HepG2 (cell line): ENCODE data around the gene DUSP21. TPM values are rescaled to one million over a fixed set of nuclear protein-coding genes. Genes with fewer than 3 reads are reported as not detected.

Source experiments
- ATAC-seq: fragments of 200-7000 bp; cut with Tn5 transposase; 3 replicates; pipeline ENCODE4 v1.9.1; 2020; ENCODE audit warnings: mild to moderate bottlenecking, moderate library complexity
- BruUV-seq: library from RNA; stranded (reverse); fragments of 400-500 nt; replicated peaks from 2 replicates; lab custom pipeline; 2021; lab: Mats Ljungman, UMichigan
- CTCF ChIA-PET: fragments of 300-600 bp; formaldehyde crosslinking; extraction: SDS; loops from one replicate; lab custom pipeline; 2021; ENCODE audit warnings: low total read pairs, inconsistent platforms, low intra/inter-chr PET ratio; lab: Yijun Ruan, JAX
- POLR2A ChIA-PET: fragments of 350-600 bp; sonication (Branson Sonifier 250); formaldehyde crosslinking; loops from one replicate; lab custom pipeline; 2020; ENCODE audit warnings: antibody characterized with exemption, inconsistent platforms; lab: Yijun Ruan, JAX
- DNase-seq: peaks from one replicate; pipeline ENCODE4 v3.0.0-alpha.2; 2015; ENCODE audit warnings: low spot score
- FAIRE-seq: peaks from 3 replicates; lab custom pipeline; 2011; peaks lifted over from hg19 to GRCh38; lab: Jason Lieb, UNC
- H2AFZ ChIP-seq: one replicate; pipeline ENCODE4 v1.6.1; 2011; ENCODE audit warnings: low read length, inconsistent platforms
- H3K27ac ChIP-seq: fragments of 300-600 bp; 3 replicates; pipeline ENCODE4 v1.8.0; 2011; ENCODE audit warnings: mixed run types, mild to moderate bottlenecking, mixed read lengths, low read length, inconsistent platforms; ENCODE audit not compliant: insufficient read depth; ENCODE audit errors: extremely low read length
- H3K27me3 ChIP-seq, 2 experiments: fragments of 200-600 bp in 1 of 2; 2 replicates in 1 of 2; 3 replicates in 1 of 2; pipeline versions ENCODE4 v1.6.0 to v1.8.0; 2011; ENCODE audit warnings: low read length in 2 of 2, mild to moderate bottlenecking in 2 of 2, moderate library complexity in 2 of 2, inconsistent platforms in 1 of 2; ENCODE audit not compliant: insufficient read depth in 2 of 2, control insufficient read depth in 1 of 2
- H3K36me3 ChIP-seq, 2 experiments: fragments of 200-600 bp in 1 of 2; replicated peaks in 1 of 2; 2 replicates in 1 of 2; 3 replicates in 1 of 2; pipeline versions ENCODE4 v1.5.1 to v1.8.0; 2011; ENCODE audit warnings: low read length in 2 of 2, inconsistent platforms in 1 of 2; ENCODE audit not compliant: insufficient read depth in 2 of 2, control insufficient read depth in 1 of 2
- H3K4me1 ChIP-seq: 2 replicates; pipeline ENCODE4 v1.5.1; 2012; ENCODE audit warnings: low read length, inconsistent platforms; ENCODE audit not compliant: insufficient read depth
- H3K4me2 ChIP-seq: 2 replicates; pipeline ENCODE4 v1.6.0; 2011; ENCODE audit warnings: low read depth, low read length, inconsistent platforms
- H3K4me3 ChIP-seq, 3 experiments: fragments of 200-600 bp in 1 of 3; sonication (generic), shearing (Covaris generic) in 1 of 3; replicated peaks in 1 of 3; 2 replicates each; pipeline ENCODE4 v1.5.1; 2011 to 2016; ENCODE audit warnings: low read length in 3 of 3, inconsistent platforms in 2 of 3, low read depth in 2 of 3, mild to moderate bottlenecking in 2 of 3, control low read depth in 1 of 3, mixed read lengths in 1 of 3; ENCODE audit not compliant: insufficient read depth in 1 of 3
- H3K79me2 ChIP-seq: one replicate; pipeline ENCODE4 v1.6.1; 2011; ENCODE audit warnings: low read length, inconsistent platforms; ENCODE audit not compliant: insufficient read depth
- H3K9ac ChIP-seq: 2 replicates; pipeline ENCODE4 v1.6.0; 2011; ENCODE audit warnings: mild to moderate bottlenecking, low read depth, low read length, inconsistent platforms; ENCODE audit not compliant: insufficient read depth
- H3K9me3 ChIP-seq: 2 replicates; pipeline ENCODE4 v1.5.1; 2012; ENCODE audit warnings: mild to moderate bottlenecking, low read length
- H4K20me1 ChIP-seq: 2 replicates; pipeline ENCODE4 v1.6.0; 2011; ENCODE audit warnings: inconsistent platforms, mild to moderate bottlenecking, low read length, moderate library complexity; ENCODE audit not compliant: insufficient read depth
- AGO2 ChIP-seq: fragments of 200-400 bp; formaldehyde crosslinking; optimal IDR thresholded peaks from 2 replicates; pipeline ENCODE3; 2017; ENCODE audit warnings: mild to moderate bottlenecking, low read depth, low read length, moderate library complexity
- CEBPB ChIP-seq: IDR thresholded peaks from 2 replicates; pipeline ENCODE4 v1.6.1; 2011; ENCODE audit warnings: low read depth, low read length, improper control_type of control experiment, borderline replicate concordance
- ISX ChIP-seq: sonication (generic); formaldehyde crosslinking; conservative IDR thresholded peaks from 2 replicates; pipeline ENCODE4 v1.5.0; 2020; ENCODE audit warnings: missing genetic modification reagents
- UBTF ChIP-seq: sonication (generic); formaldehyde crosslinking; IDR thresholded peaks from 2 replicates; pipeline ENCODE4 v1.4.0; 2020; ENCODE audit warnings: mild to moderate bottlenecking, missing genetic modification reagents
- YY1 ChIP-seq: IDR thresholded peaks from 2 replicates; pipeline ENCODE4 v1.6.1; 2011; ENCODE audit warnings: low read length, low read depth, moderate library complexity, mild to moderate bottlenecking; ENCODE audit not compliant: insufficient read depth, insufficient replicate concordance
- ZNF574 ChIP-seq: sonication (generic); formaldehyde crosslinking; IDR thresholded peaks from 2 replicates; pipeline ENCODE4 v1.4.0; 2020; ENCODE audit warnings: missing genetic modification reagents
- ZNF749 ChIP-seq: sonication (generic); formaldehyde crosslinking; IDR thresholded peaks from 2 replicates; pipeline ENCODE4 v1.8.0; 2022; ENCODE audit warnings: mild to moderate bottlenecking, missing genetic modification reagents, moderate library complexity, borderline replicate concordance
- WGBS: methylation state at CpG from one replicate; pipeline ENCODE4 v1.1.6; 2017; ENCODE audit warnings: low lambda C conversion rate; 5-methylcytosine and 5-hydroxymethylcytosine counted together
- in situ Hi-C: cut with HindIII; loops from 2 replicates; pipeline ENCODE4 v1.10.0; 2017; ENCODE audit warnings: low pct_unique_long_range_greater_than_20kb; ENCODE audit not compliant: extremely low pct_ligation_motif_present
- intact Hi-C: fragments of 100-400 bp; cut with micrococcal nuclease; formaldehyde crosslinking; loops from one replicate; pipeline ENCODE4 v1.10.0; 2022; ENCODE audit not compliant: unreplicated experiment
- polyA plus RNA-seq, 8 experiments: library from polyadenylated mRNA; depleted of rRNA in 3 of 8; stranded (reverse) in 7 of 8; unstranded in 1 of 8; fragments of >200 nt; fragmentation: Illumina TruSeq in 4 of 8; extraction: Trizol in 4 of 8; gene quantifications; 2 replicates each; pipeline versions ENCODE4 v1.2.1 to v1.2.3, GENCODE V29; 2011 to 2016; ENCODE audit warnings: low read depth in 4 of 8, missing spikeins in 1 of 8, mixed read lengths in 1 of 8; ENCODE audit not compliant: insufficient read depth in 1 of 8
- total RNA-seq, 5 experiments: library from RNA; depleted of rRNA; stranded (reverse); fragments of >200 nt; fragmentation: Illumina TruSeq; extraction: Trizol; gene quantifications; 2 replicates each; pipeline ENCODE4 v1.2.3, GENCODE V29; 2016; ENCODE audit warnings: low read depth in 1 of 5
- TF ChIP-seq, protein P1 (sequence below): sonication (generic); formaldehyde crosslinking; IDR thresholded peaks from 2 replicates; pipeline ENCODE4 v1.5.0; 2020; ENCODE audit warnings: mild to moderate bottlenecking, missing genetic modification reagents, borderline replicate concordance

Gene DUSP21
- total and polyA plus RNA-seq, 2 of the 13 experiments (the other 11 are each of a cell fraction or from before 2014, with no cell fraction given) = not detected

DNA sequence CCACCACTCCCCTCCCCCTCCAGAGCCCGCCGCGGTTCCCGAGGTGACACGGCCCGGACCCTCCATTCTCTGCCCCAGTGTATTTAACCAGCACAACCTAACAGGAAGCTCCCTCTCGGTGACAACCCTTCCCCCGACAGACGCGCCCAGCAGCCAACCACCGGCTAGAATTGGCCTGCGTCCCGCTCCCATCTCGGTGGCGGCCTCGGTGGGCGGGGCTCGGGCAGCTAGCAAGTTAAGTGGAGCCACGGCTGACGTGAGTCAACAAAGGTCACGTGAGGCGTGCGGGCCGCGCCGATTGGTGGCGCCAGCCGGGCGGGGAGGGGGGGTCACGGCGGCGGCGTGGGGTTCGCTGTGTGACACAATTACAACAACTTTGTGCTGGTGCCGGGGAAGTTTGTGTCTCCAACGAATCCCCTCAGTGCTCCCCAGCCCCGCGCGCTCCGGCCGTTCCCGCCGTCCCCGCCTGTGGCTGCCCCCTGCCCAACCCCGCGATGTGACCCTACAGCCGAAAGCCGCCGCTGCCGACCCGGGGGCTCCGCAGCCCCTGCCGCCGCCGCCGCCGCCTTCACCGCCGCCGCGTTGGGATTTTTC, 29.1 kb downstream of the DUSP21 start, which contains the start of gene KDM6A (continued):
- TF ChIP-seq, protein P1, sequence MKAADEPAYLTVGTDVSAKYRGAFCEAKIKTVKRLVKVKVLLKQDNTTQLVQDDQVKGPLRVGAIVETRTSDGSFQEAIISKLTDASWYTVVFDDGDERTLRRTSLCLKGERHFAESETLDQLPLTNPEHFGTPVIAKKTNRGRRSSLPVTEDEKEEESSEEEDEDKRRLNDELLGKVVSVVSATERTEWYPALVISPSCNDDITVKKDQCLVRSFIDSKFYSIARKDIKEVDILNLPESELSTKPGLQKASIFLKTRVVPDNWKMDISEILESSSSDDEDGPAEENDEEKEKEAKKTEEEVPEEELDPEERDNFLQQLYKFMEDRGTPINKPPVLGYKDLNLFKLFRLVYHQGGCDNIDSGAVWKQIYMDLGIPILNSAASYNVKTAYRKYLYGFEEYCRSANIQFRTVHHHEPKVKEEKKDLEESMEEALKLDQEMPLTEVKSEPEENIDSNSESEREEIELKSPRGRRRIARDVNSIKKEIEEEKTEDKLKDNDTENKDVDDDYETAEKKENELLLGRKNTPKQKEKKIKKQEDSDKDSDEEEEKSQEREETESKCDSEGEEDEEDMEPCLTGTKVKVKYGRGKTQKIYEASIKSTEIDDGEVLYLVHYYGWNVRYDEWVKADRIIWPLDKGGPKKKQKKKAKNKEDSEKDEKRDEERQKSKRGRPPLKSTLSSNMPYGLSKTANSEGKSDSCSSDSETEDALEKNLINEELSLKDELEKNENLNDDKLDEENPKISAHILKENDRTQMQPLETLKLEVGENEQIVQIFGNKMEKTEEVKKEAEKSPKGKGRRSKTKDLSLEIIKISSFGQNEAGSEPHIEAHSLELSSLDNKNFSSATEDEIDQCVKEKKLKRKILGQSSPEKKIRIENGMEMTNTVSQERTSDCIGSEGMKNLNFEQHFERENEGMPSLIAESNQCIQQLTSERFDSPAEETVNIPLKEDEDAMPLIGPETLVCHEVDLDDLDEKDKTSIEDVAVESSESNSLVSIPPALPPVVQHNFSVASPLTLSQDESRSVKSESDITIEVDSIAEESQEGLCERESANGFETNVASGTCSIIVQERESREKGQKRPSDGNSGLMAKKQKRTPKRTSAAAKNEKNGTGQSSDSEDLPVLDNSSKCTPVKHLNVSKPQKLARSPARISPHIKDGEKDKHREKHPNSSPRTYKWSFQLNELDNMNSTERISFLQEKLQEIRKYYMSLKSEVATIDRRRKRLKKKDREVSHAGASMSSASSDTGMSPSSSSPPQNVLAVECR (CRISPR knock-in tag) = peak; percentile 43; the same call in 1 of the 2 replicates
- TF ChIP-seq ZNF749 = no peak

DNA sequence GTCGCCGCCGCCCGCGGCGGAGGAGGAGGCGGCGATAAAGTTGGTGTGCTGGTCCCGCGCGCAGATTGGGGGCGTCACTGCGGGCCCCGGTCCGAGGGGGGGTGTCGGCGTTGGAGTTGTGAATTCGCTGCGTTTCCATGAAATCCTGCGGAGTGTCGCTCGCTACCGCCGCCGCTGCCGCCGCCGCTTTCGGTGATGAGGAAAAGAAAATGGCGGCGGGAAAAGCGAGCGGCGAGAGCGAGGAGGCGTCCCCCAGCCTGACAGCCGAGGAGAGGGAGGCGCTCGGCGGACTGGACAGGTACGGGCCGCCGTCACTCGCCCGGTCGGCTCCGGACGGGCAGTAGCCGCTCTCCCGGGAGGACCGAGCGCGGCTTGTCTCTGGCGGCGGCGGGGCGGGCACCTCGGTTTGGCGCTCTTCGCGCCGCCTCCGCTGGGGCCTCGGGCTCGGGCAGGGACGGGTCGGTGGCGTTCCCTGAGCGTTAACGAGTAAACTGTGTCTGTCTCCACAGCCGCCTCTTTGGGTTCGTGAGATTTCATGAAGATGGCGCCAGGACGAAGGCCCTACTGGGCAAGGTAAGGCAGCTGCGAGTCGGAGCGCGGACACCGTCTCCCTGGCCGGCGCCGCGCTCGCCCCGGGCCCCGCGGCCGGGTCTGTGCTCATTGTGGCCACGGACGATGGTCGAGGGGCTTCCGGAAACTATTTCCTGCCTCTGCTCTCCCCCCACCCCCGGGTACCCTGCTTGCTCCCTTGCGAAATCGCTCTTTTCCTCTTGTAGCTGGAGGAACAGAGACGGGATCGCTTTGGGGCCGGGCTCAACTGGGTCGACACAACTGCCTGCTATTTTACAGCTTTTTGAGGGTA, 29.8 kb downstream of the DUSP21 start:
- in situ Hi-C loops = no loop called here
- Histone ChIP-seq H3K36me3 (no peaks in the 10 kb centered on the region), H3K4me3 (peak overlapping the region; percentile 81 to 85 (median 85)), H3K79me2 (peaks cover 59% of the 10 kb centered on the region), H2AFZ (no peak overlapping the region), H4K20me1 (peaks cover 19% of the 10 kb centered on the region; the same call in 1 of the 2 replicates), H3K27ac (peak overlapping the region; percentile 92), H3K27me3 (no peaks in the 10 kb centered on the region; a peak in 1 of 5 replicates), H3K4me2 (peak overlapping the region; percentile 74), H3K9ac (peak overlapping the region; percentile 87), H3K9me3 (no peaks in the 10 kb centered on the region), H3K4me1 (peaks cover 10% of the 10 kb centered on the region; the same call in 1 of the 2 replicates)
- POLR2A ChIA-PET = interaction anchor here (0.9 to 1.1 kb wide), 7 partner anchors 8 to 331 kb away, joined by 3 to 13 read pairs (median 4); partner anchors contain the start of gene FUNDC1
- FAIRE-seq (no peak), DNase-seq (no peak), ATAC-seq (peak; percentile 7; the same call in 2 of the 3 replicates)
- intact Hi-C loops = loop anchor here (5.0 to 10.0 kb wide), 2 partner anchors 71 to 331 kb away; partner anchors contain the start of gene FUNDC1
- CTCF ChIA-PET = no interaction called here
- WGBS = 0% methylated on average over 6 of the region's 99 CpGs
- BruUV-seq = no TSS peak
- TF ChIP-seq ISX (CRISPR knock-in tag) (no peak), UBTF (CRISPR knock-in tag) (peak; percentile 35; the same call in 1 of the 2 replicates), CEBPB (0 out of 2 replicates have a peak, but pooled peaks have one; percentile 23), ZNF574 (CRISPR knock-in tag) (peak; percentile 7; the same call in 1 of the 2 replicates), AGO2 (peak; percentile 80), YY1 (peak; percentile 74)
